ENCODE results near the gene STAT4. TPM values are rescaled to one million over a fixed set of nuclear protein-coding genes. Genes with fewer than 3 reads are reported as not detected.

The STAT4 gene
- total RNA-seq, 1 experiment from 2014 or later: 0.44 TPM

GRCh38 chr2:191114403-191114886 lies 36.3 kb downstream of the STAT4 start:
- ATAC-seq (no peak), DNase-seq (ENCODE audit: low spot score) (no peak)
- H3K27ac Mint-ChIP-seq: no peak overlapping the region
- H3K27me3 Mint-ChIP-seq (ENCODE audit: low read depth): no peaks in the 10 kb centered on the region
- H3K36me3 Mint-ChIP-seq: no peaks in the 10 kb centered on the region
- no peaks in the 10 kb centered on the region for H3K9me3 Mint-ChIP-seq
- POLR2A ChIA-PET: no interaction called here
- no peaks in the 10 kb centered on the region for H3K4me1 Mint-ChIP-seq
- H3K4me3 Mint-ChIP-seq: no peak overlapping the region
- CTCF ChIA-PET: no interaction called here
- TF ChIP-seq CREB1 (CRISPR knock-in tag; IDR thresholded peaks at IDR 0.05): no peak
- no peak for TF ChIP-seq IRF2 (CRISPR knock-in tag; IDR thresholded peaks at IDR 0.05; ENCODE audit: borderline replicate concordance, low read depth)
- TF ChIP-seq ZNF416 (CRISPR knock-in tag; IDR thresholded peaks at IDR 0.05): no peak
- TF ChIP-seq TCF7 (CRISPR knock-in tag; IDR thresholded peaks at IDR 0.05; ENCODE audit: low read depth): no peak
- TF ChIP-seq ZNF396 (CRISPR knock-in tag; IDR thresholded peaks at IDR 0.05; ENCODE audit: borderline replicate concordance): no peak
- no peak for TF ChIP-seq ESRRA (CRISPR knock-in tag; IDR thresholded peaks at IDR 0.05; ENCODE audit: borderline replicate concordance)
- TF ChIP-seq E2F1 (CRISPR knock-in tag; IDR thresholded peaks at IDR 0.05): no peak
- TF ChIP-seq ZNF121 (CRISPR knock-in tag; IDR thresholded peaks at IDR 0.05): no peak
- no peak for TF ChIP-seq ZNF423 (CRISPR knock-in tag; IDR thresholded peaks at IDR 0.05)
- TF ChIP-seq NFE2L1 (CRISPR knock-in tag; IDR thresholded peaks at IDR 0.05): no peak
- no peak for TF ChIP-seq ZNF671 (CRISPR knock-in tag; IDR thresholded peaks at IDR 0.05)
- no peak for TF ChIP-seq FOXP1 (CRISPR knock-in tag; IDR thresholded peaks at IDR 0.05; ENCODE audit: borderline replicate concordance)
- no peak for TF ChIP-seq ARID4B (CRISPR knock-in tag; IDR thresholded peaks at IDR 0.05; ENCODE audit: borderline replicate concordance)
- TF ChIP-seq OVOL2 (CRISPR knock-in tag; IDR thresholded peaks at IDR 0.05; ENCODE audit: borderline replicate concordance): no peak
- TF ChIP-seq HMGA2 (CRISPR knock-in tag; IDR thresholded peaks at IDR 0.05): no peak
- no peak for TF ChIP-seq ZNF138 (CRISPR knock-in tag; conservative IDR thresholded peaks at IDR 0.05)

- Mint-ChIP-seq H3K4me1 (no peaks in the 10 kb centered on the region), H3K9me3 (no peaks in the 10 kb centered on the region), H3K4me3 (no peak overlapping the region), H3K36me3 (no peaks in the 10 kb centered on the region), H3K27me3 (ENCODE audit: low read depth) (no peaks in the 10 kb centered on the region), H3K27ac (no peak overlapping the region)
- no peak for TF ChIP-seq ETV6 (CRISPR knock-in tag; IDR thresholded peaks at IDR 0.05)
- no peak for TF ChIP-seq ZNF512 (CRISPR knock-in tag; IDR thresholded peaks at IDR 0.05; ENCODE audit: borderline replicate concordance)
- TF ChIP-seq CBFB (CRISPR knock-in tag; IDR thresholded peaks at IDR 0.05; ENCODE audit: low read depth): no peak
- POLR2A ChIA-PET: no interaction called here
- DNase-seq (ENCODE audit: low spot score) (no peak), ATAC-seq (no peak)
- CTCF ChIA-PET: no interaction called here
These were observed 37.0 kb downstream of the STAT4 start for GRCh38 chr2:191113761-191114160.
